NCI-H1930 (cell line): ENCODE data around the gene CHDH.

Source experiments
- DNase-seq, 2 experiments: peaks; one replicate each; lab custom pipeline; 2025; lab: John Stamatoyannopoulos, UW

The CHDH gene, protein sequence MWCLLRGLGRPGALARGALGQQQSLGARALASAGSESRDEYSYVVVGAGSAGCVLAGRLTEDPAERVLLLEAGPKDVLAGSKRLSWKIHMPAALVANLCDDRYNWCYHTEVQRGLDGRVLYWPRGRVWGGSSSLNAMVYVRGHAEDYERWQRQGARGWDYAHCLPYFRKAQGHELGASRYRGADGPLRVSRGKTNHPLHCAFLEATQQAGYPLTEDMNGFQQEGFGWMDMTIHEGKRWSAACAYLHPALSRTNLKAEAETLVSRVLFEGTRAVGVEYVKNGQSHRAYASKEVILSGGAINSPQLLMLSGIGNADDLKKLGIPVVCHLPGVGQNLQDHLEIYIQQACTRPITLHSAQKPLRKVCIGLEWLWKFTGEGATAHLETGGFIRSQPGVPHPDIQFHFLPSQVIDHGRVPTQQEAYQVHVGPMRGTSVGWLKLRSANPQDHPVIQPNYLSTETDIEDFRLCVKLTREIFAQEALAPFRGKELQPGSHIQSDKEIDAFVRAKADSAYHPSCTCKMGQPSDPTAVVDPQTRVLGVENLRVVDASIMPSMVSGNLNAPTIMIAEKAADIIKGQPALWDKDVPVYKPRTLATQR

GRCh38 chr3:53846134-53846850 is at the start of gene CHDH, which contains the start of gene IL17RB:
TSS of gene CHDH (minus strand) at chr3:53846419. CDS start at chr3:53824008, 22,411 bp downstream.
TSS of gene IL17RB (plus strand) at chr3:53846568. CDS start at chr3:53846589, 21 bp downstream.
- DNase-seq = peak in 1 of 2 experiments; percentile 38

- DNase-seq = no peak
Observed at GRCh38 chr3:53892286-53892637, 46.0 kb upstream of the CHDH start.

GRCh38 chr3:53891497-53892285 is 45.5 kb upstream of the CHDH start, which contains the start of gene SELENOK:
TSS of gene SELENOK (minus strand) at chr3:53891859.
- peak; percentile 92 to 95 for DNase-seq

GRCh38 chr3:53890726-53891475 is 44.7 kb upstream of the CHDH start:
- DNase-seq = no peak

GRCh38 chr3:53888232-53888631 is 42.0 kb upstream of the CHDH start:
- DNase-seq = no peak

GRCh38 chr3:53887446-53887845 is 41.2 kb upstream of the CHDH start:
- no peak for DNase-seq

- DNase-seq = no peak
Observed at GRCh38 chr3:53885239-53885638, 39.0 kb upstream of the CHDH start.

GRCh38 chr3:53884623-53885022 is 38.4 kb upstream of the CHDH start:
- DNase-seq = no peak

DNA sequence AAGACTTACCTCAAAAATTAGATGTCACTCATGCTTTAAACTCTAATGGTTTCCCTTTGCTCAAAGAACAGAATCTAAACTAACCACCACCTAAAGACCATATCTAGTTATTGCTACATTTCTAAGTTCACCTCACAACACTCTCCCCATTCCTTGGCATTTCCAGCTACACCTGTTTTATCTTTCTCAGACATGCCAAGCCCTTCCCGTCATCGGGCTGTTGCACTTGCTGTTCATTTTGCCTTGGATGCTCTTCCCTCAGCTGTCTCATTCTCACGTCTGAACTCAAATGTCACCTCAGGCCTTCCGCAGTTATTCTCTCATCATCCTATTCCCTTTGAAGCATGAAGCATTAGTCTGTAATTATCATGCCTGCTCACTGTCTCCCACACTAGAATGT is 36.8 kb upstream of the CHDH start:
- no peak for DNase-seq

DNA sequence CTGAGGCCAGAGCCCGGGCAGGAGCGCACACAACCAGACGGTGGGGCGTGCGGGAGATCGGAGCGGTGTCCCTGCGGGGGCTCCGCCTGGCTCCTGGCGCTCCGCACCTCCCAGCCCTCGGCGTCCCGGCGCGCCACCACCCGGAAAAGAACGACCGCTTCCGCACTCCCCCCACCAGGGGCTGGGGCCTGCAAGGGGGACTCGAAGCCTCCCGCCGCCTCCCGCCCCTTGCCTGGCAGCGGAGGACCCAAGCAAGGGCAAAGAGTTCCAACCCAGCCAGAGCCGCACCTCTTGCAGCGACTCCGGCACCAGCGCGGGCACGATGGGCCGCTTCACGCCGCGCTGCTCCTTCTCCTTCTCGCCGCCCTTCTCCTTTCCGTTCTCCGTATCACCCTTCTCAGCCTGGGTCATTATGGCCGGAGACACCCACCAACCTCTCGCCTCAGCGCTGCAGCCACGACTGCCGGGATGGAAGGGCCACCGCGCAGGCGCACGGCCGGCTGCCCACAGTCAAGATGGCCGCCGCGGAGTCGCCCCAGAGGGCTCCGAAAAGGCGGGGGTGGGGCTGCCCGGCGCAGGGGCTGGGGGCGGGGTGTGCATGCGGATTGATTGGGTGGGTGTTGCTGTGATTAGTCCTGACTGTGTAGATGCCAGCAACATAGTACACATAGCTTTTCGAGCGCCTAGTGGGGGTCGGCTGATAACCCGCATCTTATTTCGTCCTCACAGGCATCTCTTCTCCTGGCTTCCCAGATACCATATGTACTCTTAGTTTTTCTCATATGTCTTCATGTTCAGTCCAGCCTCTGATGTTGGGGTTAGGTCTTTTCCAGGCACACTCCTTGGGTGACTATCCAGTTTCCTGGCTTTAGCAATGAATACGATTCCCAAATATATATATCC is 35.7 kb upstream of the CHDH start, which contains the start of gene ACTR8:
ACTR8 (minus strand) TSS at position 462 of the 903 bp plus-strand sequence; CDS start at position 411, 51 bp downstream.
- DNase-seq = peak; percentile 48 to 72

GRCh38 chr3:53880396-53881345 is 34.5 kb upstream of the CHDH start:
- DNase-seq = no peak

GRCh38 chr3:53865732-53866499 is 19.7 kb upstream of the CHDH start:
- no peak for DNase-seq

DNA sequence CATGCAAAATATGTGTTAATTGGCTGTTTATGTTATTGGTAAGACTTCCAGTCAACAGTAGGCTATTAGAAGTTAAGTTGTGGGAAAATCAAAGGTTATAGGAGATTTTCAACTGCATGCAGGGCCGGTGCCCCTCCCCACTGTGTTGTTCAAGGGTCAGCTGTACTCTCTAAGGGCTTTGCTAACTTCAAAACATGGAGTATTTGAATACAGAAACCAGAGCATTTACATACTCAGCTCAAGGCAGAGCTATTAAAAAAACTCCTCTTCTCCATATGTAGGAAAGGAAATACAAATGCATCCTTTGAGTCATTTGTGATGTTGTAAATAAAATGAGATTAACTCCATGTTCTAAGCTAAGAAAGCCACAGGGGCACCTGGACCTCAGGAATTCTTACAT is 16.9 kb upstream of the CHDH start:
- DNase-seq = no peak

- no peak for DNase-seq
Observed at GRCh38 chr3:53862241-53862640, 16.0 kb upstream of the CHDH start.

- no peak for DNase-seq
Observed at GRCh38 chr3:53860196-53860595, 14.0 kb upstream of the CHDH start.

DNA sequence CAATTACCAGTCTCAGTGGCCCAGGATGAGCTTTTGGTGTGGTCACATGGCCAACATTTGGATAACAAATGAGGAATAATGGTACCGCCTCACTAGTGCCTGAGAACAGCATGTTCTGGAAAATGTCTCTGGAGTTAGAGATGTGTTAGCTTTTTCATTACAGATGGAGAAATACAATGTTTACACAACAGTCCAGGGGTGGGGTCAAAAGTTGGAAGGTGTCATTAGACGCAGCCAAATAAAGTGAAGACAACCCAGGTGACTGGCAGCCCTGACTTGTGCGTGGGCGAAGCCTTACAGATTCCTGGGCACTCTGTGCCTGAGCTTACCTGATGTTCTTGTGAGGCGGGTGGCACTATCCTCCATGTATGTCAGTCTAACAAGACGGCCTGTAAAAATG is 13.0 kb upstream of the CHDH start:
- DNase-seq = no peak

DNA sequence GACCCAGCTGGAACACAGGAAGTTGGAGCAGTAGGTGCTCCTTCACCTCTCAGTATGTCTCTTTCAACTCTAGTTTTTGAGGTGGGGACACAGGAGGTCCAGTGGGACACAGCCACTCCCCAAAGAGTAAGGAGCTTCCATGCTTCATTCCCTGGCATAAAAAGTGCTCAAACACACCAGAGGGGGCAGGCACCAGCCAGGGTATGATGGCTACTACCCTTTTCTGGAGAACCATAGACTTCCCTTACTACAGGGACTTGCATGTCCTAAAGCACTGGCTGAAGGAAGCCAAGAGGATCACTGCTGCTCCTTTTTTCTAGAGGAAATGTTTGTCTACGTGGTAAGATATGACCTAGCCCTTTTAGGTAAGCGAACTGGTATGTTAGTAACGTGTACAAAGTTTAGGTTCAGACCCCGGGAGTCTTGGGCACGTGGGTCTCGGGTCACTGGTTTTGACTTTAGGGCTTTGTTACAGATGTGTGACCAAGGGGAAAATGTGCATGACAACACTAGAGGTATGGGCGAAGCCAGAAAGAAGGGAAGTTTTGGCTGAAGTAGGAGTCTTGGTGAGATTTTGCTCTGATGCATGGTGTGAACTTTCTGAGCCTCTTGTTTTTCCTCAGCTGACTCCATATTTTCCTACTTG is 12.0 kb upstream of the CHDH start:
- no peak for DNase-seq

- no peak for DNase-seq
Observed at GRCh38 chr3:53856964-53857363, 10.7 kb upstream of the CHDH start.
